Chondrocyte (in vitro differentiated cells): Measurements from ENCODE around the gene FBXO4. TPM values are rescaled to one million over a fixed set of nuclear protein-coding genes. Genes with fewer than 3 reads are reported as not detected.
"Not testable (repeated sequence)": the region's sequence is repeated elsewhere in the genome, so short reads cannot be mapped to it uniquely, and the experiment has no call there.

Source experiments
- DNase-seq: peaks from one replicate; pipeline ENCODE4 v3.0.0; 2021; ENCODE audit warnings: mixed read lengths, low spot score
- H3K27ac Mint-ChIP-seq: one replicate; pipeline ENCODE4 v1.8.0; 2021; ENCODE audit warnings: mild to moderate bottlenecking, moderate library complexity, mixed read lengths; ENCODE audit not compliant: unreplicated experiment
- H3K27me3 Mint-ChIP-seq: 2 replicates; pipeline ENCODE4 v1.8.0; 2021; ENCODE audit warnings: low read depth, mixed read lengths
- H3K36me3 Mint-ChIP-seq: 2 replicates; pipeline ENCODE4 v1.8.0; 2021; ENCODE audit warnings: low read depth, mixed read lengths
- H3K4me1 Mint-ChIP-seq: 2 replicates; pipeline ENCODE4 v1.8.0; 2021; ENCODE audit warnings: low read depth, mild to moderate bottlenecking, mixed read lengths
- H3K4me3 Mint-ChIP-seq: one replicate; pipeline ENCODE4 v1.8.0; 2021; ENCODE audit warnings: mild to moderate bottlenecking, moderate library complexity, mixed read lengths; ENCODE audit not compliant: unreplicated experiment
- H3K9me3 Mint-ChIP-seq: 2 replicates; pipeline ENCODE4 v1.8.0; 2021; ENCODE audit warnings: low read depth, mixed read lengths
- CTCF ChIP-seq: fragments of 200-600 bp; sonication (generic); IDR thresholded peaks from 2 replicates; pipeline ENCODE4 v1.5.0; 2021; ENCODE audit warnings: antibody characterized with exemption, mild to moderate bottlenecking, moderate library complexity
- total RNA-seq: library from RNA; stranded (reverse); gene quantifications from 3 replicates; pipeline ENCODE4 v1.2.1, GENCODE V29; 2021

Gene FBXO4
- total RNA-seq, 1 donor from 2014 or later: 9.3 TPM

- no peak overlapping the region for H3K4me3 Mint-ChIP-seq
- peaks cover 2% of the 10 kb centered on the region for H3K4me1 Mint-ChIP-seq
- H3K27ac Mint-ChIP-seq: no peak overlapping the region
- no peak for DNase-seq
- H3K9me3 Mint-ChIP-seq: no peaks in the 10 kb centered on the region
- H3K36me3 Mint-ChIP-seq: peaks cover 20% of the 10 kb centered on the region
- no peaks in the 10 kb centered on the region for H3K27me3 Mint-ChIP-seq
- TF ChIP-seq CTCF: no peak
These were observed 10.5 kb downstream of the FBXO4 start for GRCh38 chr5:41935544-41935943.

- no peak for TF ChIP-seq CTCF
- Mint-ChIP-seq H3K9me3 (no peaks in the 10 kb centered on the region), H3K4me1 (peaks cover 5% of the 10 kb centered on the region), H3K27ac (no peak overlapping the region), H3K4me3 (no peak overlapping the region), H3K27me3 (no peaks in the 10 kb centered on the region), H3K36me3 (peaks cover 7% of the 10 kb centered on the region)
- no peak for DNase-seq
These were observed 15.6 kb downstream of the FBXO4 start for GRCh38 chr5:41940641-41941040.

GRCh38 chr5:41945332-41945955 lies 20.4 kb downstream of the FBXO4 start:
- peaks cover 23% of the 10 kb centered on the region for H3K9me3 Mint-ChIP-seq
- H3K4me3 Mint-ChIP-seq, H3K27me3 Mint-ChIP-seq, H3K36me3 Mint-ChIP-seq, H3K27ac Mint-ChIP-seq, H3K4me1 Mint-ChIP-seq, DNase-seq: not testable (repeated sequence)

- Mint-ChIP-seq H3K4me1 (no peaks in the 10 kb centered on the region), H3K36me3 (peaks cover 3% of the 10 kb centered on the region), H3K4me3 (no peak overlapping the region), H3K27me3 (no peaks in the 10 kb centered on the region), H3K9me3 (peaks cover 26% of the 10 kb centered on the region), H3K27ac (no peak overlapping the region)
- no peak for TF ChIP-seq CTCF
- DNase-seq: no peak
These were observed 26.1 kb downstream of the FBXO4 start for GRCh38 chr5:41951224-41951623.

- Mint-ChIP-seq H3K9me3 (peaks cover 22% of the 10 kb centered on the region), H3K4me3 (no peak overlapping the region), H3K4me1 (no peaks in the 10 kb centered on the region), H3K36me3 (peaks cover 4% of the 10 kb centered on the region), H3K27me3 (no peaks in the 10 kb centered on the region), H3K27ac (no peak overlapping the region)
- DNase-seq: no peak
- no peak for TF ChIP-seq CTCF
These were observed 29.2 kb downstream of the FBXO4 start for GRCh38 chr5:41954286-41954685.

- no peak for DNase-seq
- Mint-ChIP-seq H3K4me1 (no peaks in the 10 kb centered on the region), H3K27ac (no peak overlapping the region), H3K36me3 (peaks cover 5% of the 10 kb centered on the region), H3K9me3 (peaks cover 24% of the 10 kb centered on the region), H3K27me3 (no peaks in the 10 kb centered on the region), H3K4me3 (no peak overlapping the region)
- no peak for TF ChIP-seq CTCF
These were observed 30.4 kb downstream of the FBXO4 start for GRCh38 chr5:41955432-41956024.
